Endodermal cell (in vitro differentiated cells): ENCODE results near the gene CWC22. TPM values are rescaled to one million over a fixed set of nuclear protein-coding genes. Genes with fewer than 3 reads are reported as not detected.

ENCODE experiments used
- DNase-seq: peaks from one replicate; pipeline ENCODE4 v3.0.0-alpha.2; 2017
- H3K27ac ChIP-seq: 2 replicates; pipeline ENCODE4 v1.5.1; 2013; ENCODE audit warnings: mild to moderate bottlenecking, low read depth, low read length, moderate library complexity
- H3K27me3 ChIP-seq: 2 replicates; pipeline ENCODE4 v1.6.1; 2013; ENCODE audit warnings: mild to moderate bottlenecking, low read length, moderate library complexity; ENCODE audit not compliant: insufficient read depth, control insufficient read depth, poor library complexity, severe bottlenecking
- H3K36me3 ChIP-seq: 2 replicates; pipeline ENCODE4 v1.7.0; 2013; ENCODE audit warnings: mild to moderate bottlenecking, low read length, moderate library complexity; ENCODE audit not compliant: control insufficient read depth, insufficient read depth
- H3K4me1 ChIP-seq: one replicate; pipeline ENCODE4 v1.7.0; 2013; ENCODE audit warnings: low read length; ENCODE audit not compliant: control insufficient read depth, insufficient read depth
- H3K4me3 ChIP-seq: 2 replicates; pipeline ENCODE4 v1.5.1; 2013; ENCODE audit warnings: mild to moderate bottlenecking, low read length, moderate library complexity
- H3K9ac ChIP-seq: 2 replicates; pipeline ENCODE4 v1.6.1; 2013; ENCODE audit warnings: mild to moderate bottlenecking, low read length, moderate library complexity; ENCODE audit not compliant: poor library complexity, severe bottlenecking; ENCODE audit errors: extremely low read depth
- H3K9me3 ChIP-seq: 2 replicates; pipeline ENCODE4 v1.6.1; 2013; ENCODE audit warnings: mild to moderate bottlenecking, low read length, moderate library complexity; ENCODE audit not compliant: control insufficient read depth
- H3K27ac Mint-ChIP-seq: 2 replicates; pipeline ENCODE4 v1.8.0; 2020; ENCODE audit warnings: mixed read lengths
- H3K27me3 Mint-ChIP-seq: 2 replicates; pipeline ENCODE4 v1.8.0; 2021; ENCODE audit warnings: mild to moderate bottlenecking, mixed read lengths; ENCODE audit not compliant: insufficient read depth
- H3K36me3 Mint-ChIP-seq: 2 replicates; pipeline ENCODE4 v1.8.0; 2020; ENCODE audit warnings: low read depth, mixed read lengths
- H3K4me1 Mint-ChIP-seq: 2 replicates; pipeline ENCODE4 v1.8.0; 2020; ENCODE audit warnings: mixed read lengths
- H3K4me3 Mint-ChIP-seq: 2 replicates; pipeline ENCODE4 v1.8.0; 2020; ENCODE audit warnings: mild to moderate bottlenecking, moderate library complexity, mixed read lengths
- H3K9me3 Mint-ChIP-seq: 2 replicates; pipeline ENCODE4 v1.8.0; 2020; ENCODE audit warnings: mild to moderate bottlenecking, mixed read lengths
- WGBS, 2 experiments: methylation state at CpG; one replicate each; pipeline versions ENCODE4 v1.1.5 to v1.1.7; 2013; ENCODE audit warnings: missing lambda C conversion rate in 2 of 2, mixed read lengths in 1 of 2; ENCODE audit not compliant: insufficient coverage in 1 of 2, insufficient read length in 1 of 2; 5-methylcytosine and 5-hydroxymethylcytosine counted together
- total RNA-seq, 2 donors: library from RNA; stranded (reverse); fragmentation: NEBNext Ultra II Directional in 1 of 2; extraction: Animal tissue kit (Norgen Biotek cat#: 25700) in 1 of 2; gene quantifications; 2 replicates in 1 of 2; 3 replicates in 1 of 2; pipeline ENCODE4 v1.2.1, GENCODE V29; 2021
- TF ChIP-seq, protein P1 (sequence below): fragments of 200-600 bp; sonication (generic); conservative IDR thresholded peaks from 2 replicates; pipeline ENCODE4 v1.5.0; 2021; ENCODE audit warnings: antibody characterized with exemption, mild to moderate bottlenecking

CWC22 gene
- total RNA-seq, 2 donors from 2014 or later: 33.4 to 43.5 TPM

DNA sequence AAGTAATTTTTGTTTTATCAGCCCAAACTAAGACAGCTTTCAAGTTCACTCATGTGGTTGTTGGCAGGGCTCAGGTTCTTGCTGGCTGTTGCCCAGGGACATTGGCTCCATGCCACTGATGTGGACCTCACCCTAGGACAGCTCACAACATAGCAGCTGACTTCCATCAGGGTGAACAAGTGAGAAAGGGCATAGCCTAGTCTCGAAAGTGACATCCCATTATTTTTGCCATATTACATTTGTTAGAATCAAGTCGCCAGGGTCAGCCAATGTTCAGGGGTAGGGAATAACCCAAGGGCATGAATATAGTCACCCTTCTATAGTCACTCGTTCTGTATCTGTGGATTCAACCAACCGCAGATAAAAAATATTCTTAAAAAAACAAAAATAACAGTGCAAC lies 10.7 kb upstream of the CWC22 start:
- no peak overlapping the region for H3K27ac Mint-ChIP-seq
- no peak for DNase-seq
- no peaks in the 10 kb centered on the region for H3K9me3 Mint-ChIP-seq
- H3K27me3 Mint-ChIP-seq: no peaks in the 10 kb centered on the region
- WGBS, 2 experiments: 80 to 94% methylated on average over 2 to 3 of the region's 4 CpGs
- Histone ChIP-seq H3K4me3 (no peak overlapping the region), H3K4me1 (no peaks in the 10 kb centered on the region), H3K9me3 (no peaks in the 10 kb centered on the region), H3K9ac (no peak overlapping the region), H3K27ac (no peak overlapping the region), H3K27me3 (no peaks in the 10 kb centered on the region), H3K36me3 (no peaks in the 10 kb centered on the region)
- TF ChIP-seq, protein P1, sequence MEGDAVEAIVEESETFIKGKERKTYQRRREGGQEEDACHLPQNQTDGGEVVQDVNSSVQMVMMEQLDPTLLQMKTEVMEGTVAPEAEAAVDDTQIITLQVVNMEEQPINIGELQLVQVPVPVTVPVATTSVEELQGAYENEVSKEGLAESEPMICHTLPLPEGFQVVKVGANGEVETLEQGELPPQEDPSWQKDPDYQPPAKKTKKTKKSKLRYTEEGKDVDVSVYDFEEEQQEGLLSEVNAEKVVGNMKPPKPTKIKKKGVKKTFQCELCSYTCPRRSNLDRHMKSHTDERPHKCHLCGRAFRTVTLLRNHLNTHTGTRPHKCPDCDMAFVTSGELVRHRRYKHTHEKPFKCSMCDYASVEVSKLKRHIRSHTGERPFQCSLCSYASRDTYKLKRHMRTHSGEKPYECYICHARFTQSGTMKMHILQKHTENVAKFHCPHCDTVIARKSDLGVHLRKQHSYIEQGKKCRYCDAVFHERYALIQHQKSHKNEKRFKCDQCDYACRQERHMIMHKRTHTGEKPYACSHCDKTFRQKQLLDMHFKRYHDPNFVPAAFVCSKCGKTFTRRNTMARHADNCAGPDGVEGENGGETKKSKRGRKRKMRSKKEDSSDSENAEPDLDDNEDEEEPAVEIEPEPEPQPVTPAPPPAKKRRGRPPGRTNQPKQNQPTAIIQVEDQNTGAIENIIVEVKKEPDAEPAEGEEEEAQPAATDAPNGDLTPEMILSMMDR: no peak
- no peak overlapping the region for H3K4me3 Mint-ChIP-seq
- no peaks in the 10 kb centered on the region for H3K36me3 Mint-ChIP-seq
- peaks cover 17% of the 10 kb centered on the region for H3K4me1 Mint-ChIP-seq

DNA sequence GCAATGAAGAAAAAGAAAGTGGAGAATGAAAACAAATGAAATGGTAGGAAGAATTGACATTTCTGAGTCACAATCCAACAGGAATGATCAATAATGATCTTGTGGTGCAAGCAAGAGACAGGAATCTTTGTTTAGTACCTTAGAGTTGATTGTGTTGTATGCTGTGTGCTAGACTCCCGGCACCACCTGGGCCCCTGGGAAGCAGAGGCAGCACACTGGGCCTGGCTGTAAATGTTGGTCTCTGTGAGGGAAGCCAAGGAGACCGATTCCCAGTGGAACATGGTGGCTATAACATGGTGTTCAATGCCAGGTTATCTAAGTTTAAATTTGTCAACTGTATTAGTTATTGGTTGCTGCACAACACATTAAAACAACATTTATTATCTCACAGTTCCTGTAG lies 9.8 kb upstream of the CWC22 start:
- 89% methylated on average over 2 of the region's 2 CpGs; no CpG with 5 or more reads in 1 of the 2 experiments for WGBS, 2 experiments
- DNase-seq: no peak
- Histone ChIP-seq H3K9me3 (no peaks in the 10 kb centered on the region), H3K9ac (no peak overlapping the region), H3K4me1 (no peaks in the 10 kb centered on the region), H3K36me3 (no peaks in the 10 kb centered on the region), H3K27me3 (no peaks in the 10 kb centered on the region), H3K27ac (no peak overlapping the region), H3K4me3 (no peak overlapping the region)
- Mint-ChIP-seq H3K27me3 (no peaks in the 10 kb centered on the region), H3K4me3 (no peak overlapping the region), H3K27ac (no peak overlapping the region), H3K36me3 (no peaks in the 10 kb centered on the region), H3K9me3 (no peaks in the 10 kb centered on the region), H3K4me1 (peaks cover 10% of the 10 kb centered on the region)
- TF ChIP-seq, protein P1: no peak

GRCh38 chr2:180015951-180016709 lies 9.0 kb upstream of the CWC22 start:
- Mint-ChIP-seq H3K36me3 (no peaks in the 10 kb centered on the region), H3K4me1 (peaks cover 10% of the 10 kb centered on the region), H3K27me3 (no peaks in the 10 kb centered on the region), H3K4me3 (no peak overlapping the region), H3K9me3 (no peaks in the 10 kb centered on the region), H3K27ac (no peak overlapping the region)
- Histone ChIP-seq H3K27me3 (no peaks in the 10 kb centered on the region), H3K4me1 (no peaks in the 10 kb centered on the region), H3K36me3 (no peaks in the 10 kb centered on the region), H3K27ac (no peak overlapping the region), H3K9ac (no peak overlapping the region), H3K9me3 (no peaks in the 10 kb centered on the region), H3K4me3 (no peak overlapping the region)
- TF ChIP-seq, protein P1: no peak
- 80 to 85% methylated on average over 1 to 5 of the region's 5 CpGs for WGBS, 2 experiments
- no peak for DNase-seq
